ENCODE results near the gene CHL1. TPM values are rescaled to one million over a fixed set of nuclear protein-coding genes. Genes with fewer than 3 reads are reported as not detected.

CHL1 gene
- total RNA-seq, 1 donor from 2014 or later = 0.44 TPM

GRCh38 chr3:267101-267500, 70.5 kb downstream of the CHL1 start:
- no peaks in the 10 kb centered on the region for H3K36me3 Mint-ChIP-seq (ENCODE audit: low read depth)
- H3K27me3 Mint-ChIP-seq (ENCODE audit: low read depth) = peaks cover 13% of the 10 kb centered on the region
- no peak overlapping the region for H3K4me3 Mint-ChIP-seq
- DNase-seq (ENCODE audit: low read depth, low spot score) = no peak
- no peaks in the 10 kb centered on the region for H3K4me1 Mint-ChIP-seq
- H3K27ac Mint-ChIP-seq (ENCODE audit: unreplicated experiment) = no peak overlapping the region
- H3K9me3 Mint-ChIP-seq = no peaks in the 10 kb centered on the region
- no peak for TF ChIP-seq CTCF (conservative IDR thresholded peaks at IDR 0.05)

- Mint-ChIP-seq H3K36me3 (ENCODE audit: low read depth) (no peaks in the 10 kb centered on the region), H3K27ac (ENCODE audit: unreplicated experiment) (no peak overlapping the region), H3K9me3 (no peaks in the 10 kb centered on the region), H3K27me3 (ENCODE audit: low read depth) (peaks cover 31% of the 10 kb centered on the region), H3K4me3 (no peak overlapping the region), H3K4me1 (no peaks in the 10 kb centered on the region)
- TF ChIP-seq CTCF (conservative IDR thresholded peaks at IDR 0.05) = no peak
- no peak for DNase-seq (ENCODE audit: low read depth, low spot score)
Observed at GRCh38 chr3:270688-271087, 74.1 kb downstream of the CHL1 start.

DNA sequence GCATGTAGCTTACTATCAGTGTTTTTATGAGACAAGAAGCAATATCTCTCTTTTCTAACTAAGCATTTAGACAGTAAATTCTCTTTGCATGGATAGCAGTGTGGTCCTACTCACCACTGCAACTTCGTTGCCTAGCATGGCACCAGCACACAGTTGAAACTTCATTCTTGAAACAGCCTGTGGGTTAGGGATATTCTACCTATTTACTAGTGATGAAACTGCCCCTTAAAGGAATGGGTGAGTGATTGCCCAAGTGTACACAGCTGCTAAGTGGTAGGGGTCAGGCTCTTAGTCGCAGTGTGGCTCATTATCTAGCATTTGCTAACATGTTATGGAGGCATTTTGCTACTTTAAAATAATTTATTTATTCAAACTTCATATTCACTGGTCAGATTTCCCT, 78.4 kb downstream of the CHL1 start:
- H3K27me3 Mint-ChIP-seq (ENCODE audit: low read depth) = peaks cover 28% of the 10 kb centered on the region

GRCh38 chr3:277873-278272, 81.3 kb downstream of the CHL1 start:
- Mint-ChIP-seq H3K9me3 (peaks cover 6% of the 10 kb centered on the region), H3K4me3 (no peak overlapping the region), H3K36me3 (ENCODE audit: low read depth) (no peaks in the 10 kb centered on the region), H3K27ac (ENCODE audit: unreplicated experiment) (peak overlapping the region; percentile 27), H3K4me1 (no peaks in the 10 kb centered on the region), H3K27me3 (ENCODE audit: low read depth) (peaks cover 24% of the 10 kb centered on the region)
- no peak for DNase-seq (ENCODE audit: low read depth, low spot score)
- no peak for TF ChIP-seq CTCF (conservative IDR thresholded peaks at IDR 0.05)

More for the DNA sequence above, 78.4 kb downstream of the CHL1 start:
- no peak for DNase-seq (ENCODE audit: low read depth, low spot score)
- TF ChIP-seq CTCF (conservative IDR thresholded peaks at IDR 0.05) = no peak
- no peak overlapping the region for H3K4me3 Mint-ChIP-seq
- H3K9me3 Mint-ChIP-seq = no peaks in the 10 kb centered on the region
- H3K27ac Mint-ChIP-seq (ENCODE audit: unreplicated experiment) = no peak overlapping the region
- H3K4me1 Mint-ChIP-seq = no peaks in the 10 kb centered on the region
- no peaks in the 10 kb centered on the region for H3K36me3 Mint-ChIP-seq (ENCODE audit: low read depth)

GRCh38 chr3:278300-279064, 81.9 kb downstream of the CHL1 start:
- Mint-ChIP-seq H3K27ac (ENCODE audit: unreplicated experiment) (peak overlapping the region; percentile 27), H3K4me3 (no peak overlapping the region), H3K9me3 (peaks cover 6% of the 10 kb centered on the region), H3K36me3 (ENCODE audit: low read depth) (no peaks in the 10 kb centered on the region), H3K27me3 (ENCODE audit: low read depth) (peaks cover 27% of the 10 kb centered on the region), H3K4me1 (no peaks in the 10 kb centered on the region)
- no peak for DNase-seq (ENCODE audit: low read depth, low spot score)
- no peak for TF ChIP-seq CTCF (conservative IDR thresholded peaks at IDR 0.05)

All from neural crest cell (in vitro differentiated cells).